ENCODE measurements around the gene DPEP1.

DNA sequence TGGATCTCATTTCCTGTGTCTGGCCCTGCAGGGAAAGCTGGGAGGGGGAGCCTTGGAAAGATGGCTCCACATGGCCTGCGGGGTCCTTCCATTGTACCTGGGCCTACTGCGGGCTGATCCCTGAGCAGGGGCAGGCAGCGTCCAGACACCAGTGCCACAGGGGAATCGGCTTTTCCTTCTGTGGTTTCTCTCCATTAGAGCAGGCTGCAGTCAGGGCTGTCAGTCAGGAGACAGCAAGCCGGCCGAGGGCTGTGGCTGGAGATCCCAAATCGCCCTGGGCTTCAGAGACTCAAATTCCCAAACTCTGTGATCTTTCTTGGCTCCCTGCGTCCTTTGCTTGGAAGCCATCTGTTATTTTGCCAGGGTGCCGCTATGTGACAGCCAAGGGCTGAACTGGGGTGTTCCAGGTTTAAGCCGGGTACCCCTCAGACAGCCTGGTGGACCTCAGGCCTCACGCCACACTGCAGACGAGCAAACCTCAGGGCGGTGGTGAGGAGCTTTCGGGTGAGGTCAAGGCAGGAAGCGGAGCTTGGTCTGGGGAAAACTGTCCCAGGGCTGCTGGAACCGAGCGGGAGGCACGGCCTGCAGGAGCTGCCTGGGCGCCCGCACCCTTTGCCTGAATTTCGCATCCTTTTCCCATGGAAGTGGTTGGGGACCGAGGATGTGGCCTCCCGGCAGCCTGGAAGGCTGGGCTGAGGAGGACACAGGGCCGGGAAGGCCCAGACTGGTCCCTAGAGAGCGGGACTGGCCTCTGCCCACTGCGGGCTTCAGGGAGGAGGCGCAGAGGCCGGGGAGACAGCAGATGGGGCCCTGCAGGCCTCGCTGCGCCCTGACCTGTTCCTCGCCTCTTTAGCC, 39.4 kb upstream of the DPEP1 start:
- TF ChIP-seq, protein P1, sequence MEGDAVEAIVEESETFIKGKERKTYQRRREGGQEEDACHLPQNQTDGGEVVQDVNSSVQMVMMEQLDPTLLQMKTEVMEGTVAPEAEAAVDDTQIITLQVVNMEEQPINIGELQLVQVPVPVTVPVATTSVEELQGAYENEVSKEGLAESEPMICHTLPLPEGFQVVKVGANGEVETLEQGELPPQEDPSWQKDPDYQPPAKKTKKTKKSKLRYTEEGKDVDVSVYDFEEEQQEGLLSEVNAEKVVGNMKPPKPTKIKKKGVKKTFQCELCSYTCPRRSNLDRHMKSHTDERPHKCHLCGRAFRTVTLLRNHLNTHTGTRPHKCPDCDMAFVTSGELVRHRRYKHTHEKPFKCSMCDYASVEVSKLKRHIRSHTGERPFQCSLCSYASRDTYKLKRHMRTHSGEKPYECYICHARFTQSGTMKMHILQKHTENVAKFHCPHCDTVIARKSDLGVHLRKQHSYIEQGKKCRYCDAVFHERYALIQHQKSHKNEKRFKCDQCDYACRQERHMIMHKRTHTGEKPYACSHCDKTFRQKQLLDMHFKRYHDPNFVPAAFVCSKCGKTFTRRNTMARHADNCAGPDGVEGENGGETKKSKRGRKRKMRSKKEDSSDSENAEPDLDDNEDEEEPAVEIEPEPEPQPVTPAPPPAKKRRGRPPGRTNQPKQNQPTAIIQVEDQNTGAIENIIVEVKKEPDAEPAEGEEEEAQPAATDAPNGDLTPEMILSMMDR (IDR thresholded peaks at IDR 0.05), result no peak
- TF ChIP-seq POLR2AphosphoS5 (IDR thresholded peaks at IDR 0.05) (no peak), EP300 (IDR thresholded peaks at IDR 0.05) (no peak), POLR2A (IDR thresholded peaks at IDR 0.05) (no peak)
